Endothelial cell of umbilical vein (primary cell): Measurements from ENCODE around the gene PPA2. TPM values are rescaled to one million over a fixed set of nuclear protein-coding genes. Genes with fewer than 3 reads are reported as not detected.

Source experiments
- BruUV-seq: library from RNA; stranded (reverse); fragments of 400-500 nt; replicated peaks from 2 replicates; lab custom pipeline; 2021; lab: Mats Ljungman, UMichigan
- CTCF ChIA-PET: fragments of 300-600, 350-600 bp; sonication (Branson Sonifier 250); formaldehyde crosslinking; loops from one replicate; lab custom pipeline; 2021; ENCODE audit warnings: antibody characterized with exemption, inconsistent platforms; lab: Charles Lee
- POLR2A ChIA-PET: fragments of 300-600, 350-600 bp; sonication (Branson Sonifier 250); formaldehyde crosslinking; loops from one replicate; lab custom pipeline; 2021; ENCODE audit warnings: antibody characterized with exemption, inconsistent platforms; lab: Charles Lee
- DNase-seq: peaks from one replicate; pipeline ENCODE4 v3.0.0-alpha.2; 2011; ENCODE audit warnings: low read depth, low spot score
- FAIRE-seq: peaks from 2 replicates; lab custom pipeline; 2011; peaks lifted over from hg19 to GRCh38; lab: Jason Lieb, UNC
- H2AFZ ChIP-seq: 2 replicates; pipeline ENCODE4 v1.6.0; 2012; ENCODE audit warnings: low read depth, low read length, control low read depth, inconsistent platforms
- H3K27ac ChIP-seq: 2 replicates; pipeline ENCODE4 v1.5.1; 2011; ENCODE audit warnings: low read depth, mild to moderate bottlenecking, control low read depth, low read length, moderate library complexity; ENCODE audit not compliant: insufficient read depth
- H3K27me3 ChIP-seq, 2 experiments: 2 replicates each; pipeline versions ENCODE4 v1.6.0 to v1.6.1; 2011; ENCODE audit warnings: low read length in 2 of 2, mixed read lengths in 1 of 2; ENCODE audit not compliant: control insufficient read depth in 2 of 2, insufficient read depth in 2 of 2
- H3K36me3 ChIP-seq, 2 experiments: 2 replicates in 1 of 2; 3 replicates in 1 of 2; pipeline ENCODE4 v1.5.1; 2011; ENCODE audit warnings: low read length in 2 of 2, mild to moderate bottlenecking in 1 of 2, moderate library complexity in 1 of 2; ENCODE audit not compliant: control insufficient read depth in 2 of 2, insufficient read depth in 2 of 2; ENCODE audit errors: extremely low read depth in 1 of 2
- H3K4me1 ChIP-seq: 3 replicates; pipeline ENCODE4 v1.5.1; 2011; ENCODE audit warnings: mild to moderate bottlenecking, low read length; ENCODE audit not compliant: control insufficient read depth, insufficient read depth; ENCODE audit errors: extremely low read depth
- H3K4me2 ChIP-seq: 2 replicates; pipeline ENCODE4 v1.6.1; 2011; ENCODE audit warnings: low read length, control low read depth, mixed read lengths; ENCODE audit not compliant: insufficient read depth
- H3K4me3 ChIP-seq, 3 experiments: fragments of 200-600 bp in 1 of 3; sonication (generic), shearing (Covaris generic) in 1 of 3; replicated peaks in 1 of 3; 2 replicates each; pipeline ENCODE4 v1.5.1; 2011 to 2016; ENCODE audit warnings: control low read depth in 3 of 3, low read length in 3 of 3, mild to moderate bottlenecking in 2 of 3, inconsistent platforms in 1 of 3, low read depth in 1 of 3, moderate library complexity in 1 of 3; ENCODE audit not compliant: insufficient read depth in 1 of 3
- H3K79me2 ChIP-seq: 2 replicates; pipeline ENCODE4 v1.6.0; 2012; ENCODE audit warnings: low read length, inconsistent platforms; ENCODE audit not compliant: control insufficient read depth, insufficient read depth
- H3K9ac ChIP-seq: replicated peaks from 2 replicates; pipeline ENCODE3; 2011; ENCODE audit warnings: low read length, control low read depth; ENCODE audit not compliant: insufficient read depth; ENCODE audit errors: extremely low read depth
- H3K9me1 ChIP-seq: replicated peaks from 3 replicates; pipeline ENCODE4 v1.6.0; 2011; ENCODE audit warnings: mild to moderate bottlenecking, low read length; ENCODE audit not compliant: control insufficient read depth, insufficient read depth; ENCODE audit errors: extremely low read depth
- H3K9me3 ChIP-seq: replicated peaks from 2 replicates; pipeline ENCODE4 v1.5.1; 2012; ENCODE audit warnings: low read length, inconsistent platforms; ENCODE audit not compliant: control insufficient read depth, insufficient read depth
- H4K20me1 ChIP-seq: replicated peaks from 2 replicates; pipeline ENCODE3; 2011; ENCODE audit warnings: mild to moderate bottlenecking, low read length; ENCODE audit not compliant: control insufficient read depth, insufficient read depth; ENCODE audit errors: extremely low read depth
- EZH2 ChIP-seq: IDR thresholded peaks from 2 replicates; pipeline ENCODE4 v1.6.1; 2012; ENCODE audit warnings: borderline replicate concordance, low read depth, mild to moderate bottlenecking, moderate library complexity, low read length, inconsistent platforms; ENCODE audit not compliant: severe bottlenecking
- FOS ChIP-seq: IDR thresholded peaks from 2 replicates; pipeline ENCODE4 v1.6.1; 2011; ENCODE audit warnings: mild to moderate bottlenecking, low read length, moderate library complexity, borderline replicate concordance; ENCODE audit not compliant: insufficient read depth
- GATA2 ChIP-seq: IDR thresholded peaks from 2 replicates; pipeline ENCODE4 v1.7.0; 2011; ENCODE audit warnings: low read depth, mild to moderate bottlenecking, moderate library complexity, mixed read lengths, low read length; ENCODE audit not compliant: insufficient read length, insufficient read depth
- JUN ChIP-seq: IDR thresholded peaks from 2 replicates; pipeline ENCODE4 v1.6.1; 2011; ENCODE audit warnings: borderline replicate concordance, low read depth; ENCODE audit not compliant: insufficient read length, insufficient read depth
- MAX ChIP-seq: IDR thresholded peaks from 2 replicates; pipeline ENCODE4 v1.6.1; 2011; ENCODE audit not compliant: insufficient read depth, insufficient read length
- MYC ChIP-seq: IDR thresholded peaks from one replicate; pipeline ENCODE4 v1.6.1; 2011; ENCODE audit warnings: mild to moderate bottlenecking, low read depth, low read length
- POLR2A ChIP-seq: IDR thresholded peaks from 2 replicates; pipeline ENCODE4 v1.6.1; 2012; ENCODE audit warnings: low read depth, mild to moderate bottlenecking, control low read depth, low read length
- POLR2AphosphoS5 ChIP-seq: IDR thresholded peaks from 2 replicates; pipeline ENCODE4 v1.6.1; 2012; ENCODE audit warnings: low read depth, mild to moderate bottlenecking, control low read depth, low read length, moderate library complexity; ENCODE audit not compliant: insufficient read depth
- dilution Hi-C: fragments of 300-500 bp; cut with MboI; formaldehyde crosslinking; loops from one replicate; pipeline ENCODE4 v1.15.0; 2019; ENCODE audit warnings: low sequenced_read_pairs; ENCODE audit not compliant: extremely low pct_ligation_motif_present
- intact Hi-C: fragments of 100-400 bp; cut with micrococcal nuclease; formaldehyde crosslinking; loops from one replicate; pipeline ENCODE4 v1.10.0; 2022
- polyA plus RNA-seq, 4 experiments: library from polyadenylated mRNA; depleted of rRNA in 3 of 4; stranded (reverse) in 3 of 4; unstranded in 1 of 4; fragments of >200 nt; gene quantifications; 2 replicates each; pipeline versions ENCODE4 v1.2.1 to v1.2.3, GENCODE V29; 2011 to 2012; ENCODE audit warnings: missing spikeins in 1 of 4
- total RNA-seq: library from RNA; stranded (reverse); gene quantifications from 2 replicates; pipeline ENCODE4 v1.2.3, GENCODE V29; 2021
- TF ChIP-seq, protein P1 (sequence below), 2 donors: IDR thresholded peaks; 1 replicate in 1 of 2; 2 replicates in 1 of 2; pipeline ENCODE4 v1.5.1; 2011; ENCODE audit warnings: low read length in 2 of 2, mild to moderate bottlenecking in 2 of 2, moderate library complexity in 2 of 2, control low read depth in 1 of 2, inconsistent platforms in 1 of 2, low read depth in 1 of 2; ENCODE audit not compliant: insufficient read depth in 1 of 2; ENCODE audit errors: extremely low read depth in 1 of 2

Gene PPA2
- total and polyA plus RNA-seq, 2 donors (not counting 3 experiments of a cell fraction or from before 2014, with no cell fraction given): 30.4 to 58.7 TPM

GRCh38 chr4:105490523-105490922, 16.7 kb upstream of the PPA2 start:
- no peak for DNase-seq
- BruUV-seq: no TSS peak
- ChIA-PET CTCF (no interaction called here), POLR2A (no interaction called here)
- H2AFZ ChIP-seq: no peak overlapping the region
- dilution Hi-C loops (no loop called here), intact Hi-C loops (no loop called here)
- no peak overlapping the region for H3K4me3 ChIP-seq
- no peaks in the 10 kb centered on the region for H3K9me1 ChIP-seq
- H3K79me2 ChIP-seq: no peaks in the 10 kb centered on the region
- no peak for TF ChIP-seq MAX
- no peak for TF ChIP-seq POLR2AphosphoS5
- TF ChIP-seq JUN: no peak
- TF ChIP-seq POLR2A: no peak
- TF ChIP-seq, protein P1, sequence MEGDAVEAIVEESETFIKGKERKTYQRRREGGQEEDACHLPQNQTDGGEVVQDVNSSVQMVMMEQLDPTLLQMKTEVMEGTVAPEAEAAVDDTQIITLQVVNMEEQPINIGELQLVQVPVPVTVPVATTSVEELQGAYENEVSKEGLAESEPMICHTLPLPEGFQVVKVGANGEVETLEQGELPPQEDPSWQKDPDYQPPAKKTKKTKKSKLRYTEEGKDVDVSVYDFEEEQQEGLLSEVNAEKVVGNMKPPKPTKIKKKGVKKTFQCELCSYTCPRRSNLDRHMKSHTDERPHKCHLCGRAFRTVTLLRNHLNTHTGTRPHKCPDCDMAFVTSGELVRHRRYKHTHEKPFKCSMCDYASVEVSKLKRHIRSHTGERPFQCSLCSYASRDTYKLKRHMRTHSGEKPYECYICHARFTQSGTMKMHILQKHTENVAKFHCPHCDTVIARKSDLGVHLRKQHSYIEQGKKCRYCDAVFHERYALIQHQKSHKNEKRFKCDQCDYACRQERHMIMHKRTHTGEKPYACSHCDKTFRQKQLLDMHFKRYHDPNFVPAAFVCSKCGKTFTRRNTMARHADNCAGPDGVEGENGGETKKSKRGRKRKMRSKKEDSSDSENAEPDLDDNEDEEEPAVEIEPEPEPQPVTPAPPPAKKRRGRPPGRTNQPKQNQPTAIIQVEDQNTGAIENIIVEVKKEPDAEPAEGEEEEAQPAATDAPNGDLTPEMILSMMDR (IDR thresholded peaks at IDR 0.05; ENCODE audit: extremely low read depth in 1 of 2, insufficient read depth in 1 of 2, low read depth in 1 of 2, low read length in 2 of 2): no peak
- TF ChIP-seq FOS: no peak
- no peak for TF ChIP-seq GATA2
- TF ChIP-seq EZH2: no peak
- TF ChIP-seq MYC: no peak
- H3K4me2 ChIP-seq: no peak overlapping the region
- H3K27ac ChIP-seq: no peak overlapping the region
- FAIRE-seq: no peak
- no peaks in the 10 kb centered on the region for H3K9me3 ChIP-seq
- no peaks in the 10 kb centered on the region for H4K20me1 ChIP-seq
- no peak overlapping the region for H3K9ac ChIP-seq
- H3K36me3 ChIP-seq: no peaks in the 10 kb centered on the region
- H3K27me3 ChIP-seq: no peaks in the 10 kb centered on the region
- H3K4me1 ChIP-seq: no peaks in the 10 kb centered on the region
